ENCODE measurements around the gene UBQLN4. TPM values are rescaled to one million over a fixed set of nuclear protein-coding genes. Genes with fewer than 3 reads are reported as not detected.
A peak's percentile ranks its signal among the peaks of the same experiment; 100 is the strongest.

The UBQLN4 gene
- polyA plus RNA-seq, 3 donors = 2.3 to 15.9 (median 2.9) TPM

DNA sequence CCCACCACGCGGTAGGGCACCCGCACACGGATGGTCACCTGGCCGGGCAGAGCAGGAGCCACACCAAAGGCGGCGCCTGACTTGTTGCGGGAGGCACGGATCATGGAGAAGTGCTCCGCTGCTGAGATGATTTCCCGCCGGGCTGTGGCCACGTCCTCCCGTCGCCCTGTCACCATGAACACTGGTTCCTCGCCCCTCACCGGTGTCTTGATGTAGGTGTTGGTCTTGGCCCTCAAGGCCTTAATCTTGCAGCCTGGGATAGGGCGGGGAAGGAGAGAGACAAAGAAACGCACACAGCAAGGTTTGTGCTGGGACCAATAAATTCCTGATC, 23.8 kb upstream of the UBQLN4 start:
- intact Hi-C loops (cut with micrococcal nuclease) = loop anchor here in 1 of 2 donors (10.0 kb wide), 1 partner anchor 237 kb away; no protein-coding TSS in a partner anchor
- TF ChIP-seq, protein P1, sequence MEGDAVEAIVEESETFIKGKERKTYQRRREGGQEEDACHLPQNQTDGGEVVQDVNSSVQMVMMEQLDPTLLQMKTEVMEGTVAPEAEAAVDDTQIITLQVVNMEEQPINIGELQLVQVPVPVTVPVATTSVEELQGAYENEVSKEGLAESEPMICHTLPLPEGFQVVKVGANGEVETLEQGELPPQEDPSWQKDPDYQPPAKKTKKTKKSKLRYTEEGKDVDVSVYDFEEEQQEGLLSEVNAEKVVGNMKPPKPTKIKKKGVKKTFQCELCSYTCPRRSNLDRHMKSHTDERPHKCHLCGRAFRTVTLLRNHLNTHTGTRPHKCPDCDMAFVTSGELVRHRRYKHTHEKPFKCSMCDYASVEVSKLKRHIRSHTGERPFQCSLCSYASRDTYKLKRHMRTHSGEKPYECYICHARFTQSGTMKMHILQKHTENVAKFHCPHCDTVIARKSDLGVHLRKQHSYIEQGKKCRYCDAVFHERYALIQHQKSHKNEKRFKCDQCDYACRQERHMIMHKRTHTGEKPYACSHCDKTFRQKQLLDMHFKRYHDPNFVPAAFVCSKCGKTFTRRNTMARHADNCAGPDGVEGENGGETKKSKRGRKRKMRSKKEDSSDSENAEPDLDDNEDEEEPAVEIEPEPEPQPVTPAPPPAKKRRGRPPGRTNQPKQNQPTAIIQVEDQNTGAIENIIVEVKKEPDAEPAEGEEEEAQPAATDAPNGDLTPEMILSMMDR (IDR thresholded peaks at IDR 0.05) = no peak
- H3K27me3 Mint-ChIP-seq (ENCODE audit: low read depth in 3 of 3) = peaks cover 66 to 81% (median 73%) of the 10 kb centered on the region in 3 donors
- H3K36me3 Mint-ChIP-seq = peaks cover 0 to 2% of the 10 kb centered on the region in 2 donors
- H3K9me3 Mint-ChIP-seq = peaks cover 0 to 16% (median 0%) of the 10 kb centered on the region in 7 donors
- Histone ChIP-seq H3K27ac (ENCODE audit: low read depth in 1 of 2, low read length in 2 of 2) (no peak overlapping the region), H3K79me2 (ENCODE audit: insufficient read depth, low read length) (no peaks in the 10 kb centered on the region), H3K4me2 (replicated peaks; ENCODE audit: extremely low read depth, low read length, poor library complexity, severe bottlenecking) (no peak overlapping the region), H3K27me3 (ENCODE audit: control insufficient read depth in 2 of 2, insufficient read depth in 2 of 2, low read length in 2 of 2) (peaks cover 25 to 76% of the 10 kb centered on the region in 2 donors), H3K9ac (ENCODE audit: insufficient read depth, low read length, poor library complexity, severe bottlenecking) (no peak overlapping the region), H3K9me3 (replicated peaks in 1 of 2; ENCODE audit: control insufficient read depth in 1 of 2, insufficient read depth in 1 of 2, low read length in 2 of 2) (no peaks in the 10 kb centered on the region), H3K36me3 (replicated peaks in 1 of 2; ENCODE audit: control insufficient read depth in 1 of 2, insufficient read depth in 2 of 2, low read length in 2 of 2) (no peaks in the 10 kb centered on the region), H3K4me1 (ENCODE audit: control insufficient read depth in 1 of 2, insufficient read depth in 2 of 2, low read length in 2 of 2) (peaks cover 18 to 25% of the 10 kb centered on the region in 2 donors), H2AFZ (ENCODE audit: insufficient read depth, low read depth, low read length, poor library complexity, severe bottlenecking) (no peak overlapping the region), H4K20me1 (ENCODE audit: insufficient read depth, low read length) (no peaks in the 10 kb centered on the region), H3K4me3 (replicated peaks in 1 of 3; ENCODE audit: low read depth in 2 of 3, low read length in 3 of 3) (no peak overlapping the region)
- WGBS (ENCODE audit: insufficient coverage) = 93% methylated on average over 10 of the region's 19 CpGs
- H3K27ac Mint-ChIP-seq = no peak overlapping the region
- H3K4me3 Mint-ChIP-seq = peak overlapping the region; percentile 43 to 73
- DNase-seq = no peak
- H3K4me1 Mint-ChIP-seq = peaks cover 22% of the 10 kb centered on the region

DNA sequence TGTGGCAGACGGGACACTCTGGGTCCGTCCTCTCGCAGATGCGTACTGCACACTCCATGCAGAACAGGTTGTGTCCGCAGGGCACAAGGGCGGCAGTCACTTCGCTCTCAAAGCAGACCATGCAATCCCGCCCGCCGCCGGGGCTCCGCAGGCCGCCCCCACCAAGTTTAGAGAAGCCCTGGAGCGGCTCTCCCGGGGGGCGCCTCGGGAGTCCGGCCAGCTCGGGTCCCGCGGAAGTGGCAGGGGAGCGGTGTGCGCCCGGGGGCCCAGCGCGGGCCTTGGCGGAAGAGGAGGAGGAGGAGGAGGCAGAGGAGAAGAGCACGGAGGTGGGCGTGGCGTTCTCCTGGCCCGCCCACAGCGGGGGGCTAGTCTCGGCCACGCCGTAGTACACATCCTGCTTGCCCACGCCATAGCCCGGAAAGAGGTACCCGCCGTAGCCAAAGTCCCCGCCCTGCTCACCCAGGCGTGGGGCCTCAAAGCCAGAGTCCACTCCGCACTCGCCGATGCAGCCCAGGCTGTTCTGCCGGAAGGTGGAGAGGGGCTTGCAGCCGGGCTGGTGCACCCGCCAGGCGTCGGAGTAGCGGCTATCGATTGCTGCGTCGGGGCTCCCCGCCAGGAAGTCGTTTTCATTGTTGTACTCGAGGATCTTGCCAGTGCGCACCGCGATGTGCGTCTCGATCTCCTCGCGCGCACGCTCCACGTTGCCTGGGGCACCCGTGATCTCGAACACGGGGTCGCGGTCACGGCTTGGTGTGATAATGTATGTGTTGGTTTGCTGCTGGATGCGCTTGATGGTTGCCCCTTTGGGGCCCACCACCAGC, 23.2 kb upstream of the UBQLN4 start:
- no peak for DNase-seq
- Histone ChIP-seq H3K4me2 (replicated peaks; ENCODE audit: extremely low read depth, low read length, poor library complexity, severe bottlenecking) (peak overlapping the region; percentile 71), H3K4me1 (ENCODE audit: control insufficient read depth in 1 of 2, insufficient read depth in 2 of 2, low read length in 2 of 2) (peaks cover 12 to 20% of the 10 kb centered on the region in 2 donors), H3K79me2 (ENCODE audit: insufficient read depth, low read length) (no peaks in the 10 kb centered on the region), H3K36me3 (replicated peaks in 1 of 2; ENCODE audit: control insufficient read depth in 1 of 2, insufficient read depth in 2 of 2, low read length in 2 of 2) (no peaks in the 10 kb centered on the region), H3K27me3 (ENCODE audit: control insufficient read depth in 2 of 2, insufficient read depth in 2 of 2, low read length in 2 of 2) (peaks cover 24 to 70% of the 10 kb centered on the region in 2 donors), H4K20me1 (ENCODE audit: insufficient read depth, low read length) (no peaks in the 10 kb centered on the region), H3K4me3 (replicated peaks in 1 of 3; ENCODE audit: low read depth in 2 of 3, low read length in 3 of 3) (peak overlapping the region in 1 of 3 experiments; percentile 63), H3K27ac (ENCODE audit: low read depth in 1 of 2, low read length in 2 of 2) (no peak overlapping the region), H2AFZ (ENCODE audit: insufficient read depth, low read depth, low read length, poor library complexity, severe bottlenecking) (peak overlapping the region; percentile 68), H3K9me3 (replicated peaks in 1 of 2; ENCODE audit: control insufficient read depth in 1 of 2, insufficient read depth in 1 of 2, low read length in 2 of 2) (no peaks in the 10 kb centered on the region), H3K9ac (ENCODE audit: insufficient read depth, low read length, poor library complexity, severe bottlenecking) (peak overlapping the region; percentile 32)
- TF ChIP-seq, protein P1 (IDR thresholded peaks at IDR 0.05) = no peak
- 62% methylated on average over 53 of the region's 73 CpGs for WGBS (ENCODE audit: insufficient coverage)
- intact Hi-C loops (cut with micrococcal nuclease) = loop anchor here in 1 of 2 donors (10.0 kb wide), 1 partner anchor 238 kb away; no protein-coding TSS in a partner anchor
- Mint-ChIP-seq H3K9me3 (peaks cover 0 to 16% (median 0%) of the 10 kb centered on the region in 7 donors), H3K27me3 (ENCODE audit: low read depth in 3 of 3) (peaks cover 66 to 80% (median 70%) of the 10 kb centered on the region in 3 donors), H3K4me3 (peak overlapping the region; percentile 43 to 73), H3K36me3 (peaks cover 0 to 2% of the 10 kb centered on the region in 2 donors), H3K4me1 (peaks cover 21% of the 10 kb centered on the region), H3K27ac (no peak overlapping the region)
